HepG2 (cell line): ENCODE data around the gene NANOGP8. TPM values are rescaled to one million over a fixed set of nuclear protein-coding genes. Genes with fewer than 3 reads are reported as not detected.

Source experiments
- ATAC-seq: fragments of 200-7000 bp; cut with Tn5 transposase; 3 replicates; pipeline ENCODE4 v1.9.1; 2020; ENCODE audit warnings: mild to moderate bottlenecking, moderate library complexity
- BruUV-seq: library from RNA; stranded (reverse); fragments of 400-500 nt; replicated peaks from 2 replicates; lab custom pipeline; 2021; lab: Mats Ljungman, UMichigan
- CTCF ChIA-PET: fragments of 300-600 bp; formaldehyde crosslinking; extraction: SDS; loops from one replicate; lab custom pipeline; 2021; ENCODE audit warnings: low total read pairs, inconsistent platforms, low intra/inter-chr PET ratio; lab: Yijun Ruan, JAX
- POLR2A ChIA-PET: fragments of 350-600 bp; sonication (Branson Sonifier 250); formaldehyde crosslinking; loops from one replicate; lab custom pipeline; 2020; ENCODE audit warnings: antibody characterized with exemption, inconsistent platforms; lab: Yijun Ruan, JAX
- DNase-seq: peaks from one replicate; pipeline ENCODE4 v3.0.0-alpha.2; 2015; ENCODE audit warnings: low spot score
- FAIRE-seq: peaks from 3 replicates; lab custom pipeline; 2011; peaks lifted over from hg19 to GRCh38; lab: Jason Lieb, UNC
- H2AFZ ChIP-seq: one replicate; pipeline ENCODE4 v1.6.1; 2011; ENCODE audit warnings: low read length, inconsistent platforms
- H3K27ac ChIP-seq: fragments of 300-600 bp; 3 replicates; pipeline ENCODE4 v1.8.0; 2011; ENCODE audit warnings: mixed run types, mild to moderate bottlenecking, mixed read lengths, low read length, inconsistent platforms; ENCODE audit not compliant: insufficient read depth; ENCODE audit errors: extremely low read length
- H3K27me3 ChIP-seq, 2 experiments: fragments of 200-600 bp in 1 of 2; 2 replicates in 1 of 2; 3 replicates in 1 of 2; pipeline versions ENCODE4 v1.6.0 to v1.8.0; 2011; ENCODE audit warnings: low read length in 2 of 2, mild to moderate bottlenecking in 2 of 2, moderate library complexity in 2 of 2, inconsistent platforms in 1 of 2; ENCODE audit not compliant: insufficient read depth in 2 of 2, control insufficient read depth in 1 of 2
- H3K36me3 ChIP-seq, 2 experiments: fragments of 200-600 bp in 1 of 2; replicated peaks in 1 of 2; 2 replicates in 1 of 2; 3 replicates in 1 of 2; pipeline versions ENCODE4 v1.5.1 to v1.8.0; 2011; ENCODE audit warnings: low read length in 2 of 2, inconsistent platforms in 1 of 2; ENCODE audit not compliant: insufficient read depth in 2 of 2, control insufficient read depth in 1 of 2
- H3K4me1 ChIP-seq: 2 replicates; pipeline ENCODE4 v1.5.1; 2012; ENCODE audit warnings: low read length, inconsistent platforms; ENCODE audit not compliant: insufficient read depth
- H3K4me2 ChIP-seq: 2 replicates; pipeline ENCODE4 v1.6.0; 2011; ENCODE audit warnings: low read depth, low read length, inconsistent platforms
- H3K4me3 ChIP-seq, 3 experiments: fragments of 200-600 bp in 1 of 3; sonication (generic), shearing (Covaris generic) in 1 of 3; replicated peaks in 1 of 3; 2 replicates each; pipeline ENCODE4 v1.5.1; 2011 to 2016; ENCODE audit warnings: low read length in 3 of 3, inconsistent platforms in 2 of 3, low read depth in 2 of 3, mild to moderate bottlenecking in 2 of 3, control low read depth in 1 of 3, mixed read lengths in 1 of 3; ENCODE audit not compliant: insufficient read depth in 1 of 3
- H3K79me2 ChIP-seq: one replicate; pipeline ENCODE4 v1.6.1; 2011; ENCODE audit warnings: low read length, inconsistent platforms; ENCODE audit not compliant: insufficient read depth
- H3K9ac ChIP-seq: 2 replicates; pipeline ENCODE4 v1.6.0; 2011; ENCODE audit warnings: mild to moderate bottlenecking, low read depth, low read length, inconsistent platforms; ENCODE audit not compliant: insufficient read depth
- H3K9me3 ChIP-seq: 2 replicates; pipeline ENCODE4 v1.5.1; 2012; ENCODE audit warnings: mild to moderate bottlenecking, low read length
- H4K20me1 ChIP-seq: 2 replicates; pipeline ENCODE4 v1.6.0; 2011; ENCODE audit warnings: inconsistent platforms, mild to moderate bottlenecking, low read length, moderate library complexity; ENCODE audit not compliant: insufficient read depth
- ARHGAP35 ChIP-seq: sonication (generic); formaldehyde crosslinking; IDR thresholded peaks from 2 replicates; pipeline ENCODE4 v1.9.0; 2022; ENCODE audit warnings: mild to moderate bottlenecking, inconsistent platforms, moderate library complexity, missing genetic modification reagents, borderline replicate concordance
- CBX5 ChIP-seq: sonication (generic); formaldehyde crosslinking; IDR thresholded peaks from 2 replicates; pipeline ENCODE4 v1.4.0; 2020; ENCODE audit warnings: missing genetic modification reagents, borderline replicate concordance
- CENPBD1 ChIP-seq: sonication (generic); formaldehyde crosslinking; IDR thresholded peaks from 2 replicates; pipeline ENCODE4 v1.8.0; 2022; ENCODE audit warnings: missing genetic modification reagents, low read depth, mild to moderate bottlenecking, borderline replicate concordance
- HOXA7 ChIP-seq: sonication (generic); formaldehyde crosslinking; IDR thresholded peaks from 2 replicates; pipeline ENCODE4 v1.8.1; 2022; ENCODE audit warnings: mild to moderate bottlenecking, missing genetic modification reagents, moderate library complexity
- NRL ChIP-seq: sonication (generic); formaldehyde crosslinking; IDR thresholded peaks from 2 replicates; pipeline ENCODE4 v1.5.0; 2020; ENCODE audit warnings: missing genetic modification reagents, mild to moderate bottlenecking, moderate library complexity, borderline replicate concordance
- PCBP1 ChIP-seq: fragments of 200-400 bp; formaldehyde crosslinking; IDR thresholded peaks from 2 replicates; pipeline ENCODE4 v1.6.1; 2017; ENCODE audit warnings: mild to moderate bottlenecking, low read depth, low read length, borderline replicate concordance
- PRPF4 ChIP-seq: fragments of 200-400 bp; formaldehyde crosslinking; IDR thresholded peaks from 2 replicates; pipeline ENCODE4 v1.6.1; 2016; ENCODE audit warnings: low read length, low read depth; ENCODE audit not compliant: poor library complexity, severe bottlenecking
- ZFP36L2 ChIP-seq: sonication (generic); formaldehyde crosslinking; IDR thresholded peaks from 2 replicates; pipeline ENCODE4 v1.4.0; 2020; ENCODE audit warnings: missing genetic modification reagents
- WGBS: methylation state at CpG from one replicate; pipeline ENCODE4 v1.1.6; 2017; ENCODE audit warnings: low lambda C conversion rate; 5-methylcytosine and 5-hydroxymethylcytosine counted together
- in situ Hi-C: cut with HindIII; loops from 2 replicates; pipeline ENCODE4 v1.10.0; 2017; ENCODE audit warnings: low pct_unique_long_range_greater_than_20kb; ENCODE audit not compliant: extremely low pct_ligation_motif_present
- intact Hi-C: fragments of 100-400 bp; cut with micrococcal nuclease; formaldehyde crosslinking; loops from one replicate; pipeline ENCODE4 v1.10.0; 2022; ENCODE audit not compliant: unreplicated experiment
- polyA plus RNA-seq, 8 experiments: library from polyadenylated mRNA; depleted of rRNA in 3 of 8; stranded (reverse) in 7 of 8; unstranded in 1 of 8; fragments of >200 nt; fragmentation: Illumina TruSeq in 4 of 8; extraction: Trizol in 4 of 8; gene quantifications; 2 replicates each; pipeline versions ENCODE4 v1.2.1 to v1.2.3, GENCODE V29; 2011 to 2016; ENCODE audit warnings: low read depth in 4 of 8, missing spikeins in 1 of 8, mixed read lengths in 1 of 8; ENCODE audit not compliant: insufficient read depth in 1 of 8
- total RNA-seq, 5 experiments: library from RNA; depleted of rRNA; stranded (reverse); fragments of >200 nt; fragmentation: Illumina TruSeq; extraction: Trizol; gene quantifications; 2 replicates each; pipeline ENCODE4 v1.2.3, GENCODE V29; 2016; ENCODE audit warnings: low read depth in 1 of 5

The NANOGP8 gene
- total and polyA plus RNA-seq, 2 of the 13 experiments (the other 11 are each of a cell fraction or from before 2014, with no cell fraction given): 0.27 TPM; not detected in 1

DNA sequence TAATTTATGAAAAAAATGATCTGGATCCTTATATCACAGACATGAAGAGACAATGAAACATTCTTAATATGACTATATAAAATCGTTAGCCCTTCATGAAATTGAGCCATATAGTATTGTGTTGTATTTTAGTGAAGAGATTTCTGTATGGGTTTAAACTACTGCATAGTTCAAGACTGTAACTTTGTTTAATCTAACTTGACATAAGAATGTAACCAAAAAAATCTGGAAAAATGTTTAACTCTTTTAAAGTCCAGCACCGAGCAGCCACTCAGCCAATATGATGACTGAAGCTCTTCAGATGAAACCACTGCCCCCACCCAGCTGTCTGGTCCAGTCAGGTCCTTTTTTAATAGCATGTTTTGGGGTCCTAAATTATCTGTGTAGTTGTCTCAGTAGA lies 4.9 kb downstream of the NANOGP8 start:
- Histone ChIP-seq H3K4me2 (no peak overlapping the region), H3K9ac (no peak overlapping the region), H3K4me3 (no peak overlapping the region), H3K79me2 (no peaks in the 10 kb centered on the region), H4K20me1 (no peaks in the 10 kb centered on the region), H3K27me3 (no peaks in the 10 kb centered on the region; a peak in 1 of 5 replicates), H3K27ac (no peak overlapping the region), H2AFZ (no peak overlapping the region), H3K4me1 (0 out of 2 replicates have a peak, but pooled peaks cover 4% of the 10 kb centered on the region), H3K9me3 (no peaks in the 10 kb centered on the region), H3K36me3 (no peaks in the 10 kb centered on the region)
- FAIRE-seq (no peak), ATAC-seq (no peak), DNase-seq (no peak)
- TF ChIP-seq CBX5 (CRISPR knock-in tag) (no peak), CENPBD1 (no peak), HOXA7 (CRISPR knock-in tag) (no peak), ZFP36L2 (CRISPR knock-in tag) (no peak), PRPF4 (no peak), NRL (no peak), ARHGAP35 (CRISPR knock-in tag) (no peak), PCBP1 (no peak)
- in situ Hi-C loops: no loop called here
- CTCF ChIA-PET: no interaction called here
- intact Hi-C loops: no loop called here
- WGBS: 21% methylated on average over 2 of the region's 2 CpGs
- BruUV-seq: no TSS peak
- POLR2A ChIA-PET: no interaction called here
